SK-N-SH (cell line): ENCODE results near the gene ODAD2.

Source experiments
- ELF1 ChIP-seq: IDR thresholded peaks from 2 replicates; pipeline ENCODE4 v1.4.0; 2012
- EZH2phosphoT487 ChIP-seq: fragments of 200-600 bp; sonication (generic); IDR thresholded peaks from 2 replicates; pipeline ENCODE4 v1.6.1; 2017; ENCODE audit warnings: low read depth, mixed run types, mild to moderate bottlenecking, antibody characterized with exemption, moderate library complexity, borderline replicate concordance
- FOXJ3 ChIP-seq: sonication (generic); formaldehyde crosslinking; IDR thresholded peaks from 2 replicates; pipeline ENCODE4 v1.5.1; 2020; ENCODE audit warnings: mild to moderate bottlenecking, missing genetic modification reagents
- FOXM1 ChIP-seq: IDR thresholded peaks from 2 replicates; pipeline ENCODE4 v1.4.0; 2012; ENCODE audit warnings: low read depth, mild to moderate bottlenecking
- POLR2AphosphoS5 ChIP-seq: IDR thresholded peaks from 2 replicates; pipeline ENCODE4 v1.6.1; 2012; ENCODE audit warnings: low read depth, low read length
- RAD21 ChIP-seq: IDR thresholded peaks from 2 replicates; pipeline ENCODE4 v1.6.1; 2012; ENCODE audit warnings: mild to moderate bottlenecking, low read length
- RCOR1 ChIP-seq: fragments of 150-350 bp; IDR thresholded peaks from 2 replicates; pipeline ENCODE4 v1.6.1; 2017; ENCODE audit warnings: antibody characterized with exemption, low read length
- SMC3 ChIP-seq: IDR thresholded peaks from 2 replicates; pipeline ENCODE4 v1.6.1; 2012; ENCODE audit warnings: low read depth, low read length, improper control_type of control experiment
- TAF1 ChIP-seq: IDR thresholded peaks from 2 replicates; pipeline ENCODE4 v1.6.1; 2012; ENCODE audit warnings: low read depth, mild to moderate bottlenecking, low read length, moderate library complexity, borderline replicate concordance
- TCF12 ChIP-seq: IDR thresholded peaks from 2 replicates; pipeline ENCODE4 v1.4.0; 2012
- TF ChIP-seq, protein P1 (sequence below): fragments of 200-600 bp; sonication (generic); IDR thresholded peaks from 2 replicates; pipeline ENCODE4 v1.6.1; 2017; ENCODE audit warnings: antibody characterized with exemption, mild to moderate bottlenecking, moderate library complexity
- TF ChIP-seq, protein P2 (sequence below): IDR thresholded peaks from 2 replicates; pipeline ENCODE4 v1.6.1; 2012; ENCODE audit warnings: mild to moderate bottlenecking, low read depth, low read length, moderate library complexity

DNA sequence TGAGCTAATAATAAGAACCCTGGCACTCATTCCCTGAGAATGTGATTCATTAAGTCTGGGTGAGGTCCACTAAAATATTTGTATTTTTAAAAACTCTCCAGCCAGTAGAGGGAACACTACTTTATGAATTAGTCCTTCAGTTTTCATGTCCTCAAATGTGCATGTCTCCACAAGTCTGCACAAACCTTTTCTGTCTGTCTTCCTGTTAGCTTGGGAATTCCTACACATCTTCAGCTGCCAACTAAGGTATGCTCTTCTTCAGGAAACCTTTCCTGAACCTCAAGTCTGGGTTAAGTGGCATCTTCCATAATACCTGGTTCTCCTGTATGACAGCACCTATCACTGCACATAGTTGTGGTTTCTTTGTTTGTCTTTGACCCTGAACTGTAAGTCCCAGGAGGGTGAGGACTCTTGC is 133.7 kb downstream of the ODAD2 start:
- TF ChIP-seq RAD21 = no peak
- TF ChIP-seq FOXM1 = no peak
- TF ChIP-seq, protein P1, sequence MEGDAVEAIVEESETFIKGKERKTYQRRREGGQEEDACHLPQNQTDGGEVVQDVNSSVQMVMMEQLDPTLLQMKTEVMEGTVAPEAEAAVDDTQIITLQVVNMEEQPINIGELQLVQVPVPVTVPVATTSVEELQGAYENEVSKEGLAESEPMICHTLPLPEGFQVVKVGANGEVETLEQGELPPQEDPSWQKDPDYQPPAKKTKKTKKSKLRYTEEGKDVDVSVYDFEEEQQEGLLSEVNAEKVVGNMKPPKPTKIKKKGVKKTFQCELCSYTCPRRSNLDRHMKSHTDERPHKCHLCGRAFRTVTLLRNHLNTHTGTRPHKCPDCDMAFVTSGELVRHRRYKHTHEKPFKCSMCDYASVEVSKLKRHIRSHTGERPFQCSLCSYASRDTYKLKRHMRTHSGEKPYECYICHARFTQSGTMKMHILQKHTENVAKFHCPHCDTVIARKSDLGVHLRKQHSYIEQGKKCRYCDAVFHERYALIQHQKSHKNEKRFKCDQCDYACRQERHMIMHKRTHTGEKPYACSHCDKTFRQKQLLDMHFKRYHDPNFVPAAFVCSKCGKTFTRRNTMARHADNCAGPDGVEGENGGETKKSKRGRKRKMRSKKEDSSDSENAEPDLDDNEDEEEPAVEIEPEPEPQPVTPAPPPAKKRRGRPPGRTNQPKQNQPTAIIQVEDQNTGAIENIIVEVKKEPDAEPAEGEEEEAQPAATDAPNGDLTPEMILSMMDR = no peak
- no peak for TF ChIP-seq TAF1
- TF ChIP-seq SMC3 = no peak
- TF ChIP-seq RCOR1 = no peak
- no peak for TF ChIP-seq POLR2AphosphoS5
- no peak for TF ChIP-seq ELF1
- TF ChIP-seq, protein P2, sequence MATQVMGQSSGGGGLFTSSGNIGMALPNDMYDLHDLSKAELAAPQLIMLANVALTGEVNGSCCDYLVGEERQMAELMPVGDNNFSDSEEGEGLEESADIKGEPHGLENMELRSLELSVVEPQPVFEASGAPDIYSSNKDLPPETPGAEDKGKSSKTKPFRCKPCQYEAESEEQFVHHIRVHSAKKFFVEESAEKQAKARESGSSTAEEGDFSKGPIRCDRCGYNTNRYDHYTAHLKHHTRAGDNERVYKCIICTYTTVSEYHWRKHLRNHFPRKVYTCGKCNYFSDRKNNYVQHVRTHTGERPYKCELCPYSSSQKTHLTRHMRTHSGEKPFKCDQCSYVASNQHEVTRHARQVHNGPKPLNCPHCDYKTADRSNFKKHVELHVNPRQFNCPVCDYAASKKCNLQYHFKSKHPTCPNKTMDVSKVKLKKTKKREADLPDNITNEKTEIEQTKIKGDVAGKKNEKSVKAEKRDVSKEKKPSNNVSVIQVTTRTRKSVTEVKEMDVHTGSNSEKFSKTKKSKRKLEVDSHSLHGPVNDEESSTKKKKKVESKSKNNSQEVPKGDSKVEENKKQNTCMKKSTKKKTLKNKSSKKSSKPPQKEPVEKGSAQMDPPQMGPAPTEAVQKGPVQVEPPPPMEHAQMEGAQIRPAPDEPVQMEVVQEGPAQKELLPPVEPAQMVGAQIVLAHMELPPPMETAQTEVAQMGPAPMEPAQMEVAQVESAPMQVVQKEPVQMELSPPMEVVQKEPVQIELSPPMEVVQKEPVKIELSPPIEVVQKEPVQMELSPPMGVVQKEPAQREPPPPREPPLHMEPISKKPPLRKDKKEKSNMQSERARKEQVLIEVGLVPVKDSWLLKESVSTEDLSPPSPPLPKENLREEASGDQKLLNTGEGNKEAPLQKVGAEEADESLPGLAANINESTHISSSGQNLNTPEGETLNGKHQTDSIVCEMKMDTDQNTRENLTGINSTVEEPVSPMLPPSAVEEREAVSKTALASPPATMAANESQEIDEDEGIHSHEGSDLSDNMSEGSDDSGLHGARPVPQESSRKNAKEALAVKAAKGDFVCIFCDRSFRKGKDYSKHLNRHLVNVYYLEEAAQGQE = no peak
- no peak for TF ChIP-seq FOXJ3 (CRISPR knock-in tag)
- no peak for TF ChIP-seq TCF12
- TF ChIP-seq EZH2phosphoT487 = no peak
